Putamen (tissue), 1 donor: ENCODE measurements around the gene CDKN2B.

Source experiments
- DNase-seq: peaks from one replicate; pipeline ENCODE4 v3.0.0-alpha.2; 2016; ENCODE audit warnings: low spot score

CDKN2B gene

DNA sequence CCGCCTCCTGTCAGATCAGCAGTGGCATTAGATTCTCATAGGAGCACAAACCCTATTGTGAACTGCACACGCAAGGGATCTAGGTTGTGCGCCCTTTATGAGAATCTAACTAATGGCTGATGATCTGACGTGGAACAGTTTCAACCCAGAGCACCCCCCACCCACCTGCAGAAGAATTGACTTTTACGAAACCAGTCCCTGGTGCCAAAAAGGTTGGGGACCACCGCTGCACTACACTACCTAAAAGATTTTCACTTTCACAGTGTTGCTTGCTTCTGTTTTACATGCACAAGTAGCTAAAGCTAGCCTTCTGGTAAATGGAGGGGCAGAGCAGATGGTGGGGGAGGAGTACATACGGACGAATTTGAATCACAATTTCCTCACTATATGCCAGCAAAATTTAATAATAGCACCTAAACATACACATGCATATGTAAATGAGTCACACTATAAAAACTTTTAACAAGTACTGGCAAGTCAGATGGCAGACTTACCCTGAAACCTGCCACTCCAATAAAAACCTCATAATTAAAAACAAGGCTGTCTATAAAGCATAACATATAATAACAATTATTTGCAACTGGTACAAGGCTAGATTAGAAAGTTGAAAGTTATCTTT lies 24.0 kb upstream of the CDKN2B start:
- DNase-seq = no peak

DNA sequence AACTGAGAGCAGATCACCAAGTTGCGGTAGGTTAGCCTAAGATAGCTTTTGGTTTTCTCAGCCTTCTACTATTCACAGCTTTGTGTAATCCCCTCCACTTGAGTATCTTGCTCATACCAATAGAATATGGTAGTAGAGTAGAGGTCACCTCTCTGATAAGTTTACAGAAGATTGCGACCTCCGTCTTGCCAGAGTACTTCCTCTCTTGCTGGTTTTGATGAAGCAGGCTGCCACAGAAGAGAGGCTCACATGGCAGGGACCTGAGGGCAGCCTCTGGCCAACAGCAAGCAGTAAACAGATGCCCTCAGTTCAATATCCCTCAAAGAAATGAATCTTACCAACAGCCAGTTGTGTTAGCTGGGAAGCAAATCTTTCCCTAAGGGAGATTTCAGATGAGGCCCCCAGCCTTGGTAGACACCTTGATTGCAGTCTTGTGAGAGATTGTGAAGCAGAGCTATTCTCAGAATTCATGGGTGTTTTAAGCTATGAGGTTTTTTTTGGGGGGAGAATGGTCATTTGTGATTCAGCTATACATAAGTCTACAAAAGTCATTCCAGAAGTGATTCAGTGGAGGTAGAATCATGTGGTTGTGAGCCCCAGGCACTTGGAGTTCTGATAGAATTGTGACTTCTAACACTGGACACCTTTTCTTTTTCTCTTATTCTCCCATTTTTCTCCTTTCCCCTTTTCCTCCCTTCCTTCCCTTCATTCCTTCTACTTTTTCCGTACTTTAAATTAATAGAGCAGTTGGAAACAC lies 22.7 kb upstream of the CDKN2B start:
- no peak for DNase-seq

DNA sequence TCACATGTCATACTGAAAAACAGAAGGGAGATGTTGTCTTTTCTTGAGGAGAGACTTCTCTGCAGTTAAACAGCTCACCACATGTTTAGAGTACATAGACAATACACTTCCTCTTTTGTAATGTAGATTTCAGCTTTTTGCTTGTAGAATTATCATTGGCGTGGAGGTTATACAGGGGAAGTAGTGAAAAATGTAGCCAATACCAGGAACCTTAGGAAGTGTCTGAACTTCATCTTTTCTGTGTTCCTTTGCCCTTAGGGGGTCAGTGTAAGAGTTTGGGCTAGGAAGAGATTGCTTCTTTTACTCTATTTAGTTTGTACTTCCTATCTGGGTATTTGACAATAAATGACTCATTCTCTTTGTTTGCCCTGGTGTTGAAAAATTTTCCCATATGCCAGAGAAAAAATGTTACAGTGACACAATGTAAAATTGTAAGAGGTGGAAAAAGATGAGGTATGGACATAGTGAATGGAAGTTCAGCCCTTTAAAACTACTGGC lies 21.0 kb upstream of the CDKN2B start:
- DNase-seq = no peak

DNA sequence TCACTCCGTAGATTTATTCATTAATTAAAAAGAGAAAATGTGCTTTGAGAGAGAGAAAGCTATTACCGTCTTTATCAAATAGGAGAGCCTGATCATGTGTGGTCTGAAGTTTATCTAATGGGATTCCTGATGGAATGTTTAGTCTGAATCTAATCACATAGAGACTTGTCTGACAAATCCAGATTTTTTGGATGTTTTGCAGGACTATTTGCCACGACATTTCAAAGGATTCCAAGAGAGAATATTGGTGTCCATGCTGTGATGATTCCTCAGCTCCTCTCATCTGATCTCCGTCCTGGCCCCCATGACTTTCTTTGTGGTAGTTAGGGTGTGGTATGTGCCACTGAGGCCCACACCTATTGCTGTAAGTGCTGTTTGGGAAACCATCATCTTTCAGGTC lies 20.1 kb upstream of the CDKN2B start:
- DNase-seq = no peak

DNA sequence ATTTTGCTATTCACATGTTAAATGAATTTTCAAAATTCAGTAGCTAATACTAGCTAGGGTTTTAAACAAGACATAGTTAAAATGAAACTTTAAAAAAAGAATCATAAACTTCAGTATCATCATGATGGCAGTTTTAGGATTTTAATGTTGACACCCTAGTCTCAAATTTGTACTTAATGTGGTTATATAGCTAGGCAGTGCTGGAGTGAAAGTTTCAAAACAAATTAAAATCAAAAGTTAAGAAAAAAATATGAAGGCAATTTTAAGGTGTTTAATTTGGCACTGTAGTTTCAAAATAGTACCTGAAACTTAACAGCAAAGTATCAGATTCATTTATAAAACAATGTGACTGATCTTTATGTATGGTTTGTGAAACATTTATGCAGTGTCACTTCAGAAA lies 19.3 kb upstream of the CDKN2B start:
- DNase-seq = no peak

DNA sequence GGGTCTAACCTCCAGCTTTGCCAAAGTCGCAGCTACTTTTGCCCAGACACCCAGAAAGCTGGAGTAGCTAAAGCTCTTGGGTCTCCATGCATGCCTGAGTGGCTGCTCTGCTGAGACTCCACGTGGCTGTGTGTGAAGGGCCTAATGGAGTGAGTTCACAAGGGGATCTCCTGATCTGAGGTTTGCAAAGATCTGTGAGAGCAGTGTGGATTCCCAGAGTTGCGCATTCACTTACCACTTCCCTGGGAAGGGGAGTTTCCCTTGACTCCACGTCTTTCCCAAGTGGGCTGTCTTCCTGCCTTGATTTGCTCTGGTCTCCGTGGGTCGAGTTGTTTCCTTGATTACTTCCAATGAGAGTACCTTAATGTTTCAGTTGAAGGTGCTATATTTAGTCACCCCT lies 17.6 kb upstream of the CDKN2B start:
- DNase-seq = no peak

DNA sequence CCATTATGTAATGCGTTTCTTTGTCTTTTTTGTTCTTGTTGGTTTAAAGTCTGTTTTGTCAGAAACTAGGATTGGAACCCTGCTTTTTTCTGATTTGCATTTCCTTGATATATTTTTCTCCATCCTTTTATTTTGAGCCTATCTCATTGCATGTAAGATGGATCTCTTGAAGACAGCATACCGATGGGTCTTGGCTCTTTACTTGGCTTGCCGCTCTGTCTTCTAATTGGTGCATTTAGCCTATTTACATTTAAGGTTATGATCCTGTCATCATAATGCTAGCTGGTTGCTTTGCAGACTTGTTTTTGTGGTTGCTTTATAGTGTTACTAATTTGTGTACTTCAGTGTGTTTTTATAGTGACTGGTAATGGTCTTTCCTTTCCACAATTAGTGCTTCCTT lies 13.3 kb upstream of the CDKN2B start:
- DNase-seq = no peak

DNA sequence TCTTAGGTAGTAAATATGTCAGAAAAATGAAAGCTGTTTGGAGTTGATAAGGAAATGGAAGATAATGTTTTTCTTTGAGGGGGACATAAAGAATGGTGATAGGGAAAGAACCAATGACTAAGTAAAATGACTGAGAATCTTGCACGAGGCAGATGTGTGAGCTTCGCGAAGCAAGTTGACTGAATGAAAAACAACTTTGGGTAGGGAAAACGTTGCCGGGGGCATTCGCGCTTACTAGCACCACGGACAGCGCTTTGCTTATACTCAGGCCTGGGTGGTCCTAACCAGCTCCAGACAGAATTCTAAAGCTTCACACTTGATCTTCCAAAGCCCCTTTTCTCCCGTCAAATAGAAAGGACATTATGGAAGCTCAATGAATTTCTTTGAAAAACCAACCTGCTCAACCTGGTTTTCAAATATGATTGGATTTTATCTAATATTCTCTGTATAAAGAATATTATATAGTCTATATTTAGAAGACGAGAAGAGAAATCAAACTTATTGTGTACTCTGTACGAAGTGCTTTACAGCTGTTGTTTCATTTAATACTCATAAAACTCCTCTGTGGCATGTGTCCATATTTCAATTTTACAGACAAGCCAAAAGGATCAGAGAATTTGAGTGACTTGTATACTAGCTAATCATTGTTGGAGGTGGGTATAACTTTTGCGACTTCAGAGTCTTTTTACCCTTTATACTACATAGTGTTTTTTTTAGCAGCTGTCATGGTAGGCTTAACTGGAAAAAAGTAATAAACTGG lies 1.9 kb upstream of the CDKN2B start:
- no peak for DNase-seq

DNA sequence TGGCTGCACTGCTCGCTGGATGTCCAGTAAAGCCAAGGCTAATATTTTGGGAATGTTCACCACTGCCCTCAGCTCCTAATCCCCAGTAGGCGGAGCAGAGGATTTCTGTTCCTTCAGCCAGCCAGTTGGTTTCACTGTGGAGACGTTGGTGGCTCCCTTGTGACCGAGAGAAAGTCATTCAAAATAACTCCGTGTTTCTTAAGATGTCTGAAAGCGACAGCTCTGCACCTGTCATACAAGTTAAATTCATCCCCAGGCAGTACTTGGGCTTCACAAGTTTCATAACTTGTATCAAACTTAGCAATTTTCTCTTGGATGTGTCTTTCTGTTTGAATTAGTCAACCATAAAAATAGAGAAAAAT lies 382 bp upstream of the CDKN2B start:
- DNase-seq = no peak

DNA sequence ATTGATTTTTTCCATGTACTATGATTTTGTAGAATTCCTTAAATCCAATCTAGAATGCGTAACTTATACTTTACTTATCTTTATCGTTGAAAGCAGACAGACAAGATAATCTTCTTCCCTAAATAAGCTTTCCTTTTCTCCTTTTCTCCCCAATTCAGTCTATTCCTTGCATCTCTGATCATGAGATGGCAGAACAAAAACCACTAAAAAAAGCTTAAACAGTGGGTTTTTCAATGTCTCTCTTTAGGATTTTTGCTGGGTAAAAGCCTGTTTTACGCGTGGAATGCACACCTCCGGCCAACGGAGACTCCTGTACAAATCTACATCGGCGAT lies 755 bp downstream of the CDKN2B start:
- DNase-seq = no peak

DNA sequence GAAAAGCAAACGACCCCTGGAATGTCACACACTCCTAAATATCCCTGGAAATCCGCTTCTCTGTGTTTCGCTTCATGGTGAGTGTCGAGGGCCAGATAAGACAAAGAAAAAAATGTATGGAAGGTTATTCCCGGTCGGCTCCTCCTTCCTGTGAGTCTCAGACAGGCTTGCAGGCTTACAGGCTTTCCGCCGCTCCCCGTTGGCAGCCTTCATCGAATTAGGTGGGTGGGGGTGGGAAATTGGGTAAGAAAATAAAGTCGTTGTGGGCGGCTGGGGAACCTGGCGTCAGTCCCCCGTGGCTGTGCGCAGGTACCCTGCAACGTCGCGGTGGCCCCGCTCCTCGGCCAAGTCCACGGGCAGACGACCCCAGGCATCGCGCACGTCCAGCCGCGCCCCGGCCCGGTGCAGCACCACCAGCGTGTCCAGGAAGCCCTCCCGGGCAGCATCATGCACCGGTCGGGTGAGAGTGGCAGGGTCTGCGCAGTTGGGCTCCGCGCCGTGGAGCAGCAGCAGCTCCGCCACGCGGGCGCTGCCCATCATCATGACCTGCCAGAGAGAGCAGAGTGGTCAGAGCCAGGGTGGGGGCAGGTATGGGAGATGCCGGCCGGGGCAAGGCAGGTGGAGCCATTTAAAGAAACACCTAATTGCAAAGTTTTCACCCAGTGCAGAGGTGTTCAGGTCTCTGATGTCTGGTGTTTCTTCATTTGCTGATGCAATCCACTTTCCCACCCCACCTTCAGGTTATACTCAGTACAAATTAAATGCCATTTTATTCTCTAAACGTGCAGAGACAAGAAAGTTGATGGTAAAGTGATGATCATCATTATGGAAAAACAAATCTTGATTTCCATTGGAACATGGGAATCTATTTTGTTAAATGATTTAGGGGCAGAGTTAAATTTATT lies 3.2 kb downstream of the CDKN2B start:
- no peak for DNase-seq

DNA sequence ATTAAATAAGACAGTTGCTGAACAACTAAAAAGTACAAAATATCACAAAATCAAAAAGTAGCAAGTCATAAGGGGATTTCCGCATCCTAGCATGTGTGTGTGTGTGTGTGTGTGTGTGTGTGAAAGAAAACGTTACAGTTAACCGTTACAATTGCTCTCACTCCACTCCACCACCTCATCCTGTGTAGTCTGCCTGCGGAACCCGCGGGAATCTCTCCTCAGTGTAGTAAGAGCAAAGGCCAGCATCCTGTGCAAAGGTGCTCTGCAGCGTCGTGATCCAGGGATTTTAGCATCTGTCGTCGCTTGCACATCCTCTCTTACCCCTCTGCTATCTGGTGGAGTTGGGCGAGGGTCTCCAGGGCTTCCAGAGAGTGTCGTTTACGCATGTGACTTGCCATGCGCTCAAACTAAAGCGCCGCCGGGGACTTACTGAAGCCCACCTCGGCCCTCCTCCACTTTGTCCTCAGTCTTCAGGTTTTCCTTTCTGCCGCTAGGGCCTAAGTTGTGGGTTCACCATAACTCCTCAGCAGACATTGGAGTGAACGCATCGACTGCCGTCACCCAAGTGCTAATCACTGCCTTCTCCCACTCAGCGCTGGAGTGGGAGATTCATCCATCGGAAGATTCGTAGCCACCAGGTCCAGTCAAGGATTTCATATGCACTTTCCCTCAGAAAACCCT lies 3.9 kb downstream of the CDKN2B start:
- DNase-seq = no peak

DNA sequence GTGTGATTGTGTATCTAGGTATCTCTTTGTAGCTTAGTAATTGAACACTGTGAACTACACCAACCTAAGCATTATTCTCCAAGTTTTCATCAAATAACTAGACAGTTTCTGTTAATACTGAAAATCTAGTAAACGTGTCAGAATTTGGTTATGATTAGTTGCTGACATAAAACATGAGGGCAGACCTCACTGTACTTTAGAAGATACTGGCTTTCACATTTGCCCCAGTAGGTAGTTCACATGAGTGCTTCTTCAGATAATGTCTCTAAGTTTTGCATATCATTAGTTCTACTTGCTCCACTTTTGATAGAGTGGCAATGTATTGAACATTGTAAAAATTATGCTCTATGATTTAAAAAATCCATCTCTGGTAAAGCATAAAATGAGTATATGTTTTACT lies 7.1 kb downstream of the CDKN2B start:
- no peak for DNase-seq

DNA sequence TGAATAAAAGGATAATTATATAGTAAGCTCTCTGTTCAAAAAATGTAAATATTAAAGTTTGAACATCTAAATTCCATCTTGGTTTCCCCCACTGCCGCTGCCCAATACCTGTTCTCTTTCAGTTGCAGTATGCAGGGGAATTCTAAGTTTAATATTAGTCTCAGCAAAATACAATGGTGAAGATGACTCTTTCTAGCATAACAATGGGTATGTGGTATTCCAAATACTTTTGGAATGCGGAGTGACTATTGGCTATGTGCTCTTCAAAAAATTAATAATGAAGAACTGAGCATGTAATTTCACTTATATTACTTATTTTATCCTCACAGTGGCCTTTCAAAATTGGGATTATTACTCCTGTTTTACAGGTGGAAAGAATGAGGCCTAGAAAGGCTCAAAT lies 11.1 kb downstream of the CDKN2B start:
- DNase-seq = no peak

DNA sequence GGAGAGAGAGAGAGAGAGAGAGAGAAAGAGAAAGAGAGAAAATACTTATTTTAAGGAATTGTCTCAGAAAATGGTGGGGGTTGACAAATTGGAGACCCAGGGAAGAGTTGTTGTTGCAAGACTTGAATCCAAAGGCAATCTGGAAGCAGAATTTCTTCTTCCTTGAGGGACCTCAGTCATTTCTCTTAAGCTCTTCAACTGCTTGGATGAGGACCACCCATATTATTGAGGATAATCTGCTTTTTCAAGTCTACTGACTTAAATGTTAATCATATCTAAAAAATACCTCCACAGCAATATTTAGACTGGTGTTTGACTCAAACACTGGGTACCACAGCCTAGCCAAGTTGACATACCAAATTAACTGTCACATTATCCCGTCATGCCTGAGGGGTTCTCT lies 11.6 kb downstream of the CDKN2B start:
- DNase-seq = no peak

DNA sequence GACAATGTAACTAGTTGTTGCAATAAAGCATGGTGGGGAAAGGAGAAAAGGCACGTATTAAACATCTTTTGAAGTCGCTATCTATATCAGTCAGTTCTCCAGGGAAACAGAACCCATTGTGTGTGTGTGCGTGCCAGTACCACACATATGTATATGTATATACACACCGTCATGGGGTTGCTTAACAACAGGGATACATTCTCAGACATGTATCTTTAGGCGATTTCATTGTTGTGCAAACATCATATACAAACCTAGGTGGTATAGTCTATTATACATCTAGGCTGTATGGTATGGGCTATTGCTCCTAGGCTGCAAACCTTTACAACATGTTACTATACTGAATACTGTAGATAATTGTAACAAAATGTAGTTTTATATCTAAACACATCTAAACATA lies 12.2 kb downstream of the CDKN2B start:
- no peak for DNase-seq

DNA sequence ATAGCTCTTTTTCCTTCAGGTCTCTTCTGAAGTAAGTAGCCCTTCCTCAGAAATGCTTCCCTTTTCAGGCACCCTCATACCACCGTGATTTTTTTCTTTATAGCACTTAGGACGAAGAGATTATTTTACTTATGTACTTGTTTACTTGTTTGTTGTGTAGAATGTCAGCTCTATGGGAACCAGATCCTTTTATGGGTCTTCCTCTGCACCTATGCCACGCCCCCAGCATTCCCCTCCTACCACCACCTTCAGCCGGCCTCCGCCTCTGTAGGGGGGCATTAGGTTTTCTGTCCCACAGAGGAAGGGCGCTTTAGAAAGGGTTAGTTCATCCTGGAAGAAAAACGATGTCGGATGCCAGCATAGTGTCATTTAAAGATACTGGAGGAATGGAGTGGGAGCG lies 12.7 kb downstream of the CDKN2B start:
- no peak for DNase-seq

DNA sequence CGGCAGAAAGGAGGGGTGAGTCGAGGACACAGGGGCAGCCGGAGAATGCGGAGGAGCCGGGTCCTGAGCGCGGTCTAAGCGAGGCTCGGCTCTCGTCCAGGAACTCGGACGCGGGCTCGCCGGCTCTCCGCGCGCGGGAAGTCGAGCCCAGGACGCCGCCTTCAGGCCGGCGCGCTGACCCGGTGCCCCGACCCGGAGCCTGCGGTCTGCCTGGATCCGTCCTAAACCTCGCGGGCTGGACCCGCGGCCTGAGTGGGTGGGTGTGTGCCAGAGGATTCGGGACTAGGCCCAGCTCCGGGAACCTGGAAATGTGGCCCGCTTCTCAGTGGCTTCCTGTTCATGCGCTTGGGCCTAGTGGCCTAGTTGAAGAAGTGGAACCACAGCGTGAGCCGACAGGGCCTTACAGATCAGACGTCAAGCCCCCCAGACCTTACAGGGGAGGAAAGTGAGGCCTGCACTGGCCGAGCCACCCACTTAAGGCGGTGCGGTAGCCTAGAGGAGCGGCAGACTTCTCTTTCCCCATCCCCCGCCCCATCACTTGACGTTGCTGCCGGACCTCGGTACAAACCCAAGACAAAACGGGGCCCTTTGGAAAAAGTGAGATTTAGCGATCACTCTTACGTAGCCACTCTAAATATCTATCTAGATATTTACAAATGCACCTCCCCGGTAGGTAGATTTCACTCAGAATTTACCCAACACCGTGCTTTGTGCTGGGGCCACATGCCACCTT lies 13.3 kb downstream of the CDKN2B start:
- DNase-seq = no peak

DNA sequence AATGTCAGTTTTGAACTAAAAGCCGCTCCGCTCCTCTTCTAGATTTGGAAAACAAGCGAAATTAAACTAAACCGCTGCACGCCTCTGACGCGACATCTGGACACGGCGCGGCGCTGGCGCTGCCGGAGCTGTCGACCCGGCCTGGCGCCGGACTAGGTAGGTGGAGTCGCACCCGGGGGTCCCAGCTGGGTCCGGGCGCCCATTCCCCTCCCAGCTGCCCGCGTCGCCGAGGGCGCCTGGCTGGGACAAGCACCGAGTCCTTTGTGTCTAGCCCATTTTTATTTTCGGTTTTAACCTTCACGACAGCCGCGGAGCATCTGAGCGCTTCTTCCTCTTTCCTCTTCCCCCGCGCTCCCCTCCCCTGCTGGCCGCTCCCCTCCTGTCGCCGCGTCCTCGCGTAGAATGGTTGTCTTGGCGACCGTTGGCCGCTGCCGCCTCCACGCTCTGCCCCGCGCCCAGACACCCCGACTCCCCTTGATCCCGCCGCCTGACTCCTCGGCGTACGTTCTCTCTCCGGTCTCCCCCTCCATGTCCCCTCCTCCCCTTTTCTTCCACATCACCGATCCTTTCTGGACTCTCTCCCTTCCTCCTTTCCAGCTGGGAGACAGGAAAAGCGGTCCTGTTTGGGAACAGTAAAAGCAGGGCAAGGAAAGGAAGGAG lies 14.0 kb downstream of the CDKN2B start:
- DNase-seq = peak; percentile 36

DNA sequence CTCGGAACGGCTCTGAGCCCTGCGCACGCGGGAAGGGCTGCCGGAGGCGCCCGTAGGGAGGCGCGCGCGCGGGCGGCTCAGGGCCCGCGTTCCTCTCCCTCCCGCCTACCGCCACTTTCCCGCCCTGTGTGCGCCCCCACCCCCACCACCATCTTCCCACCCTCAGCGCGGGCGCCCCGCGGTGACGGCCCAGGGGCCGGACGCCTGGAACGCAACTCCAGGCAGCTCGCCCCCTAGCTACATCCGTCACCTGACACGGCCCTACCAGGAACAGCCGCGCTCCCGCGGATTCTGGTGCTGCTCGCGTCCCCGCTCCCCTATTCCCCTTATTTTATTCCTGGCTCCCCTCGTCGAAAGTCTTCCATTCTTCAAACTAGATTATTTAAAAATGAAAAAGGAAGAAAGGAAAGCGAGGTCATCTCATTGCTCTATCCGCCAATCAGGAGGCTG lies 14.5 kb downstream of the CDKN2B start, which contains the start of gene CDKN2B-AS1:
Gene CDKN2B-AS1, plus strand, starts transcription at position 236 of the 450 bp plus-strand sequence.
- peak; percentile 30 for DNase-seq
